ENCODE results near the gene PRRT3. TPM values are rescaled to one million over a fixed set of nuclear protein-coding genes. Genes with fewer than 3 reads are reported as not detected.
A peak's percentile ranks its signal among the peaks of the same experiment; 100 is the strongest.

Gene PRRT3
- total and polyA plus RNA-seq, 2 donors (not counting 3 experiments of a cell fraction or from before 2014, with no cell fraction given) = 1.5 TPM

DNA sequence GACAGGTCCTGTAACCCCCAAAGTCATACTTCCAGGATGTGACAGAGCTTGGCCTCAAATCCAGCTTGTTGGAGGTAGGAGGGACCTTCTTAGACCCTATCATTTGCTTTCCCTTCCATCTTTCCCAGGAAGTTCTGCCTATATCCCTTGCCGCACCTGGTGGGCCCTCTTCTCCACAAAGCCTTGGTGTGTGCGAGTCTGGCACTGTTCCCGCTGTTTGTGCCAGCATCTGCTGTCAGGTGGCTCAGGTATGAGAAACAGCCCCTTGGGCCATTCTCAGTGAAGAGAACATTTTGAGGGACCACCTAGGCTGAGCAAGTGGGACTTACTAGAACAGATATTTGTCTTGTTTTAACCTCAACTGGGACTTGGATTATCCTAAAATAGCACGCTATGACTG lies 48.3 kb downstream of the PRRT3 start:
- no peak for TF ChIP-seq POLR2A (IDR thresholded peaks at IDR 0.05; ENCODE audit: low read depth, low read length)
- no peak for TF ChIP-seq EZH2 (IDR thresholded peaks at IDR 0.05; ENCODE audit: borderline replicate concordance, low read depth, low read length, severe bottlenecking)
- TF ChIP-seq JUN (IDR thresholded peaks at IDR 0.05; ENCODE audit: borderline replicate concordance, insufficient read depth, insufficient read length, low read depth) = no peak
- TF ChIP-seq POLR2AphosphoS5 (IDR thresholded peaks at IDR 0.05; ENCODE audit: insufficient read depth, low read depth, low read length) = no peak
- TF ChIP-seq, protein P1, sequence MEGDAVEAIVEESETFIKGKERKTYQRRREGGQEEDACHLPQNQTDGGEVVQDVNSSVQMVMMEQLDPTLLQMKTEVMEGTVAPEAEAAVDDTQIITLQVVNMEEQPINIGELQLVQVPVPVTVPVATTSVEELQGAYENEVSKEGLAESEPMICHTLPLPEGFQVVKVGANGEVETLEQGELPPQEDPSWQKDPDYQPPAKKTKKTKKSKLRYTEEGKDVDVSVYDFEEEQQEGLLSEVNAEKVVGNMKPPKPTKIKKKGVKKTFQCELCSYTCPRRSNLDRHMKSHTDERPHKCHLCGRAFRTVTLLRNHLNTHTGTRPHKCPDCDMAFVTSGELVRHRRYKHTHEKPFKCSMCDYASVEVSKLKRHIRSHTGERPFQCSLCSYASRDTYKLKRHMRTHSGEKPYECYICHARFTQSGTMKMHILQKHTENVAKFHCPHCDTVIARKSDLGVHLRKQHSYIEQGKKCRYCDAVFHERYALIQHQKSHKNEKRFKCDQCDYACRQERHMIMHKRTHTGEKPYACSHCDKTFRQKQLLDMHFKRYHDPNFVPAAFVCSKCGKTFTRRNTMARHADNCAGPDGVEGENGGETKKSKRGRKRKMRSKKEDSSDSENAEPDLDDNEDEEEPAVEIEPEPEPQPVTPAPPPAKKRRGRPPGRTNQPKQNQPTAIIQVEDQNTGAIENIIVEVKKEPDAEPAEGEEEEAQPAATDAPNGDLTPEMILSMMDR (IDR thresholded peaks at IDR 0.05; ENCODE audit: extremely low read depth in 1 of 2, insufficient read depth in 1 of 2, low read depth in 1 of 2, low read length in 2 of 2) = no peak
- no peak for TF ChIP-seq MYC (IDR thresholded peaks at IDR 0.05; ENCODE audit: low read depth, low read length)
- TF ChIP-seq, protein P2, sequence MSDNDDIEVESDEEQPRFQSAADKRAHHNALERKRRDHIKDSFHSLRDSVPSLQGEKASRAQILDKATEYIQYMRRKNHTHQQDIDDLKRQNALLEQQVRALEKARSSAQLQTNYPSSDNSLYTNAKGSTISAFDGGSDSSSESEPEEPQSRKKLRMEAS (IDR thresholded peaks at IDR 0.05; ENCODE audit: insufficient read depth, insufficient read length) = no peak
- no peak for TF ChIP-seq FOS (IDR thresholded peaks at IDR 0.05; ENCODE audit: borderline replicate concordance, insufficient read depth, low read length)
- TF ChIP-seq GATA2 (IDR thresholded peaks at IDR 0.05; ENCODE audit: insufficient read depth, insufficient read length, low read depth, low read length) = no peak
- no TSS peak for BruUV-seq (replicated peaks)
- dilution Hi-C loops (cut with MboI; ENCODE audit: extremely low pct_ligation_motif_present, low sequenced_read_pairs) (no loop called here), intact Hi-C loops (cut with micrococcal nuclease) (loop anchor here (1.0 kb wide), 1 partner anchor 14 kb away; the partner anchor contains the start of gene JAGN1)
- H3K36me3 ChIP-seq (ENCODE audit: control insufficient read depth in 2 of 2, extremely low read depth in 1 of 2, insufficient read depth in 2 of 2, low read length in 2 of 2) = no peaks in the 10 kb centered on the region
- DNase-seq (ENCODE audit: low read depth, low spot score) (no peak), FAIRE-seq (no peak)
- H3K27ac ChIP-seq (ENCODE audit: insufficient read depth, low read depth, low read length) = peak overlapping the region; percentile 2
- ChIA-PET POLR2A (no interaction called here), CTCF (interaction anchor here (0.6 kb wide), 1 partner anchor 8 kb away, joined by 3 read pairs; no protein-coding TSS in a partner anchor)
- no peaks in the 10 kb centered on the region for H3K9me3 ChIP-seq (replicated peaks; ENCODE audit: control insufficient read depth, insufficient read depth, low read length)
- no peaks in the 10 kb centered on the region for H3K79me2 ChIP-seq (ENCODE audit: control insufficient read depth, insufficient read depth, low read length)
- H3K4me1 ChIP-seq (ENCODE audit: control insufficient read depth, extremely low read depth, insufficient read depth, low read length) = peaks cover 27% of the 10 kb centered on the region
- H3K9ac ChIP-seq (replicated peaks; ENCODE audit: extremely low read depth, insufficient read depth, low read length) = no peak overlapping the region
- H3K4me3 ChIP-seq (replicated peaks in 1 of 3; ENCODE audit: insufficient read depth in 1 of 3, low read depth in 1 of 3, low read length in 3 of 3) = no peak overlapping the region
- H2AFZ ChIP-seq (ENCODE audit: low read depth, low read length) = no peak overlapping the region
- no peaks in the 10 kb centered on the region for H4K20me1 ChIP-seq (replicated peaks; ENCODE audit: control insufficient read depth, extremely low read depth, insufficient read depth, low read length)
- H3K9me1 ChIP-seq (replicated peaks; ENCODE audit: control insufficient read depth, extremely low read depth, insufficient read depth, low read length) = no peaks in the 10 kb centered on the region
- H3K4me2 ChIP-seq (ENCODE audit: insufficient read depth, low read length) = no peak overlapping the region
- H3K27me3 ChIP-seq (ENCODE audit: control insufficient read depth in 2 of 2, insufficient read depth in 2 of 2, low read length in 2 of 2) = no peaks in the 10 kb centered on the region
